Parathyroid adenoma (tissue), 2 donors: ENCODE measurements around the gene MS4A10.

Source experiments
- H2AFZ ChIP-seq: fragments of 300-600 bp; sonication (generic); one replicate; pipeline ENCODE4 v1.7.0; 2017; ENCODE audit warnings: antibody characterized with exemption, mild to moderate bottlenecking
- H3K27ac ChIP-seq: fragments of 300-600 bp; sonication (generic); one replicate; pipeline ENCODE4 v1.7.0; 2017
- H3K27me3 ChIP-seq: fragments of 300-600 bp; sonication (generic); one replicate; pipeline ENCODE4 v1.7.0; 2017; ENCODE audit warnings: low read length; ENCODE audit not compliant: control insufficient read depth, insufficient read depth
- H3K36me3 ChIP-seq: fragments of 300-600 bp; sonication (generic); one replicate; pipeline ENCODE4 v1.7.0; 2017; ENCODE audit warnings: low read length; ENCODE audit not compliant: control insufficient read depth, insufficient read depth
- H3K4me1 ChIP-seq: fragments of 300-600 bp; sonication (generic); one replicate; pipeline ENCODE4 v1.7.0; 2017; ENCODE audit warnings: control low read depth
- H3K4me2 ChIP-seq: fragments of 300-600 bp; sonication (generic); one replicate; pipeline ENCODE4 v1.7.0; 2017; ENCODE audit warnings: low read length
- H3K4me3 ChIP-seq: fragments of 300-600 bp; sonication (generic); one replicate; pipeline ENCODE4 v1.7.0; 2017; ENCODE audit warnings: low read depth, low read length
- H3K79me2 ChIP-seq: fragments of 300-600 bp; sonication (generic); one replicate; pipeline ENCODE4 v1.7.0; 2017; ENCODE audit warnings: control low read depth
- H3K9ac ChIP-seq: fragments of 300-600 bp; sonication (generic); one replicate; pipeline ENCODE4 v1.7.0; 2017; ENCODE audit warnings: mild to moderate bottlenecking
- H3K9me3 ChIP-seq: fragments of 300-600 bp; sonication (generic); one replicate; pipeline ENCODE4 v1.7.0; 2017; ENCODE audit warnings: low read length; ENCODE audit not compliant: control insufficient read depth
- TF ChIP-seq, protein P1 (sequence below): fragments of 300-600 bp; sonication (generic); IDR thresholded peaks from one replicate; pipeline ENCODE4 v1.7.0; 2017; ENCODE audit warnings: antibody characterized with exemption, mild to moderate bottlenecking
- donor health status: primary hyperparathyroidism.

MS4A10 gene

DNA sequence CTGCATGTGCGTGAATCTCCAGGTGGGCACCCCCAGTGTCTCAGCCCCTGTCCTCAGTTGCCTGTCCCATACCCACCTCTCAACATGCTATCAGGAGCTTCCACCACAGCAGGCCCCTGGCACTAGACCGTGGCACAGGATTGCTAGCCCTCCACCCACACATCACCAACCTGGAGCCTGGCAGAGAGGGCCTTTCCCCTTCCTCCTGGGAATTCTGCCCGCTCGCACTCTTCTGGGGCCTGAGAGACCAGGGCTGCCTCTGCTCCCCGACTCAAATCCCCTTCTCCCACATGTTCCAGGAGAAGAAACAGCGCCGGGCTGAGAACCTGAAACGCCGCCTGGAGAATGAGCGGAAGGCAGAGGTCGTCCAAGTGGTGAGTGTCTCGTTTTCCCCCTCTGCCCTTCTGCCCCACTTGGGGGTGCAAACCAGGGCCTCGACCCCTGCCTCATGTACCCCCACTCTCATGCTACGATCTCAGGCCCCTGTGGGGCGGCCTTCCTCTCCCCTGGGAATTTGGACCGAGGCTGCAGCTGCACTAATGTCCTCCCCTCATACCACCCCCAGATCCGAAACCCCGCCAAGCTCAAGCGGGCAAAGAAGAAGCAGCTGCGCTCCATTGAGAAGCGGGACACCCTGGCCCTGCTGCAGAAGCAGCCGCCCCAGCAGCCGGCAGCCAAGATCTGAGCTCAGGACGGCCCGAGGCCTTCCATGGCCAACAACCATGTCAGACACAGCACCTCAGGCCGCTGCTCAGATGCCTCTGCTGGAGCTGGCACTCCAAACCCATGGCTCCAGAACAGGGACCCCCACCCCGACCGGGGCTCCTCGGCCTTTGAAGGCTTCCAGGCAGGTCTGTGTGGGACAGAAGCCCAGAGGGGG lies 64.7 kb downstream of the MS4A10 start:
- Histone ChIP-seq H3K4me2 (no peak overlapping the region), H3K9me3 (no peaks in the 10 kb centered on the region), H3K27ac (peak overlapping the region; percentile 100), H3K4me3 (no peak overlapping the region), H3K36me3 (no peaks in the 10 kb centered on the region), H3K27me3 (no peaks in the 10 kb centered on the region), H2AFZ (no peak overlapping the region), H3K79me2 (peaks cover 24% of the 10 kb centered on the region), H3K4me1 (peaks cover 15% of the 10 kb centered on the region), H3K9ac (peak overlapping the region; percentile 99)
- TF ChIP-seq, protein P1, sequence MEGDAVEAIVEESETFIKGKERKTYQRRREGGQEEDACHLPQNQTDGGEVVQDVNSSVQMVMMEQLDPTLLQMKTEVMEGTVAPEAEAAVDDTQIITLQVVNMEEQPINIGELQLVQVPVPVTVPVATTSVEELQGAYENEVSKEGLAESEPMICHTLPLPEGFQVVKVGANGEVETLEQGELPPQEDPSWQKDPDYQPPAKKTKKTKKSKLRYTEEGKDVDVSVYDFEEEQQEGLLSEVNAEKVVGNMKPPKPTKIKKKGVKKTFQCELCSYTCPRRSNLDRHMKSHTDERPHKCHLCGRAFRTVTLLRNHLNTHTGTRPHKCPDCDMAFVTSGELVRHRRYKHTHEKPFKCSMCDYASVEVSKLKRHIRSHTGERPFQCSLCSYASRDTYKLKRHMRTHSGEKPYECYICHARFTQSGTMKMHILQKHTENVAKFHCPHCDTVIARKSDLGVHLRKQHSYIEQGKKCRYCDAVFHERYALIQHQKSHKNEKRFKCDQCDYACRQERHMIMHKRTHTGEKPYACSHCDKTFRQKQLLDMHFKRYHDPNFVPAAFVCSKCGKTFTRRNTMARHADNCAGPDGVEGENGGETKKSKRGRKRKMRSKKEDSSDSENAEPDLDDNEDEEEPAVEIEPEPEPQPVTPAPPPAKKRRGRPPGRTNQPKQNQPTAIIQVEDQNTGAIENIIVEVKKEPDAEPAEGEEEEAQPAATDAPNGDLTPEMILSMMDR: no peak
